CD4-positive, alpha-beta T cell treated with Interleukin-4 for 4 hours (primary cell): Measurements from ENCODE around the gene EEF1AKMT2.
A peak's percentile ranks its signal among the peaks of the same experiment; 100 is the strongest.

Experiments
- DNase-seq: peaks from one replicate; pipeline ENCODE4 v3.0.0-alpha.2; 2020

Gene EEF1AKMT2

DNA sequence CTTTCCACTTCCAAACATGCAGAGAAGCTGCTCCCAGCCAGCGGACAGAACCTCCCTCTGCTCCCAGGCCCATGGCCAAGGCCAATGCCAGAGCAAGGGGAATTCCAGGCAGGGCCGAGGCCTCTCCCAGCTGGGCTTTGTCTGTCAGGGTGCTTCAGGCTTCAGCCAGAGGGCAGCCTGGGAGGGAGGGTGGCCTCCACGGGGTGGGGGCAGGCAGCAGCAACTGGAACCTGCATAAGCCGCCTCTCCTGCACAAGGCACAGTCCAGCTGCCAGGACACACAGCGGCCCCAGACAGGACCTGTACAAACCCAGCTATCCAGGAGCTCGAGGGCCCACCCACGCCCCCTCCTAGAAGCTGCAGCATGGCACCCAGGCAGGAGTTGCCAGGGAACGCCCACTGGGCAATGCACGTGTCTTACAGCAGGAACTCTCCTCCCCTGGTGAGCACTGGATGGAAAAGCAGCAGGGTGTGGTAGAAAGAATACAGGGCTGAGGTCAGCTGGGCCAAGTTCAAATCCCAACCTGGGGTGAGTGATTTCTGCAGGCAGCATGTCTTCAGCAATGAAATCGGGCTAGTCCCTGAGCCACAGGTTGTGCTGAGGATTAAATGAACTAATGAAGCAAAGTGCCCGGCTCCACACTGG, 55.1 kb downstream of the EEF1AKMT2 start:
- no peak for DNase-seq

DNA sequence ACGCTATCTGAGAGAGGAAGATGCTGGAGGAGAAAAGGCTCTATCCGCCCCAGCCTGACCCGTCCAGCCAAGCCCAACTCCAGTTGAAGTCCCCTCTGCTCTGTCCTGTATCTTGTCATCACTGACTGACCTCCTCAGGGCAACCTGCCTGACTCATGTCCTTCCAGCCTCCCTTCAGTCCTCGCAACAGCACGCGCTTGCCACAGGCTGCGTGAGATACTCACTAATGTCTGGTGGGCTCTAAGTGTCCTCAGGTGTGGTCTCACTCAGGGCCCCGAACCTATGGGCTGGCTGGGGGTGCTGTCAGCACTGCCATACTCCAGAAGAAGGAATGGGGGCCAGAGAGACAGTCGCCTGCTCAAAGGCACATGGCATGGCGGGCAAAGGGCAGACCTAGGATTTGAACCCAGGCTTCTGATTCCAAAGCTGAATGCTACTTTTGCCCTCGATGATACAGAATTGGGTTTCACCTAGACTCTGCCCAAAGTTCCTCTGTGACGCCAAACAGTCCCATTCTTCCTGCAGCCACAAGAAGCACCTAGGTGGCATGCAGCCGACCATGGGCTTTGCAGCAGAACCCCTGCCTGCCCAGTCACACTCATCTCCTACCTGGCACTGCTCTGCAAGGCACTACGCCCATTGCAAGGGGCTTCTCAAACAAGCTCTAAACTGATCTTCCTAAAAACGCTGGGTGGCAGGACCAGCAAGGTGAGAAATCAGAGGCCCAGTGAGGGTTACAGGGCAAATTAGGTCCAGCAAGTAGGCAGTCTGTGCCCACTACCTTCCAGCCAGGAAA, 56.0 kb downstream of the EEF1AKMT2 start:
- no peak for DNase-seq

DNA sequence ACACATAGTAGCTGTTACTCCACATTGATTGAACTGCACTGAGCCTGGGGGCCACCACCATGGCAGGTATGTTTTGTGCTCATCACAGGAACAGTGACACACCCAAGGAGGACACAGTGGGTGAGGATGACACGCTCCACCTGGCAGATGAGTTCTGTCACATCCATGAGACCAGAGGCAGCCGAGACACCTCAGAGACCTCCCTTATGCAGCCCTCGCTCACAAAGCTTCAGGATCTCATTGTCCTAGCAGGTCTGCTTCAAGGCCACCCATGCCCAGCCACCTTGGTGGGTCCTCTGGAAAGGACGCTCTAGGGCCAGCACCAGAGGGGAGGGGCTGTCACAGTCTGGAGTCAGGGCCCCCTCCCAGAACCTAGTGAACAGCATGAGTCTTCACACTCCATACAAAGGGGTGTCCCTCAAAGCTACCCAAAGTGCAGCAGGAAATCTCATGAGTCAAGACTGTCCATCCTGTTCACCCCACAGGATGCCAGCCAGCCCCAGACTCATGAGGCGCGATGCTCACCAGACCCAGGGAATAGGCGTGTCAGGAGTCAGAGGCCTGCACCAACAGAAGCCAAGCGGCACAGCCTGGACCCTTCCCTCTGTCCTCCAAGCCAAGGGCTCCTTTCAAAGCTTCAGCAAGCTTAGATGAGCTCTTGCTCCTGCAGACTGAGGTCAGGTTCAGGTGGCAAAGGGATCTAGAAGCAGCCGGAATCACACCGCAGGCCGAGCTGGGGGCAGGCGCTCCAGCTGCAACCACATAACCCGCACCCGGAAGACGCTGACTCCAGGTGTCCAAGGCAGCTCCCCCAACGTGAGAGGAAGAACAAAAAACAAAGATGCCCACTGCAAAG, 57.1 kb downstream of the EEF1AKMT2 start:
- peak; percentile 52 for DNase-seq

DNA sequence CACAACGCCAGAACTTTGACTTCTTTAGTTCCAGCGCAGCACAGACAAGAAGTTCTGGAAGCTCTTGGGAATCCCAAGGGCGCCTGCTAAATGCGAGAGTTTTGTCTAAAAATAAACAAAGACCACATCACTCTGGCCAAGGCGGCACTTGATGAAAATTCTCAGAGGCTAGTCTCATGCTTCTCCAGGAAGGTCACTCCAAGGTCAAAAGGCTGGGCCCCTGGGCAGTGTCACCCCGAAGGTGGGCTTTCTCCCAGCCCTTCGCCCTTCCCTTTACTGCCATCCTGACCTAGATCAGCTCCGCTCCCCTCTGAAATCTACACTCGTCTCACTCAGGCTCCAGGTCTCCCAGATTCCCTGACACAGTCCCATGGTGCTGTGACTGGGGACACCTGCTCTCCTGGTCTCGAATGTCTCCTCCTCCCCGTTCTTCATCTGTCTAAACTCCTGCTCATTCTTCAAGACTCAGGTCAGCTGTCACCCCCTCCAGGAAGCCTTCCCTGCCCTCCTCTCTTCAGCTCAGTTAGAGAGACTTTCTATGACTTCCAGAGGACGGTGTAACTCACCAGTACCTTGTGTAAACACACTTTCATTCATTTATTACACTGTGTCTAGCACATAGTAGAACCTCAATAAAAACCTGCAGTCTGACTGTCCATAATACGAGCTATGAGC, 58.0 kb downstream of the EEF1AKMT2 start:
- DNase-seq: no peak

DNA sequence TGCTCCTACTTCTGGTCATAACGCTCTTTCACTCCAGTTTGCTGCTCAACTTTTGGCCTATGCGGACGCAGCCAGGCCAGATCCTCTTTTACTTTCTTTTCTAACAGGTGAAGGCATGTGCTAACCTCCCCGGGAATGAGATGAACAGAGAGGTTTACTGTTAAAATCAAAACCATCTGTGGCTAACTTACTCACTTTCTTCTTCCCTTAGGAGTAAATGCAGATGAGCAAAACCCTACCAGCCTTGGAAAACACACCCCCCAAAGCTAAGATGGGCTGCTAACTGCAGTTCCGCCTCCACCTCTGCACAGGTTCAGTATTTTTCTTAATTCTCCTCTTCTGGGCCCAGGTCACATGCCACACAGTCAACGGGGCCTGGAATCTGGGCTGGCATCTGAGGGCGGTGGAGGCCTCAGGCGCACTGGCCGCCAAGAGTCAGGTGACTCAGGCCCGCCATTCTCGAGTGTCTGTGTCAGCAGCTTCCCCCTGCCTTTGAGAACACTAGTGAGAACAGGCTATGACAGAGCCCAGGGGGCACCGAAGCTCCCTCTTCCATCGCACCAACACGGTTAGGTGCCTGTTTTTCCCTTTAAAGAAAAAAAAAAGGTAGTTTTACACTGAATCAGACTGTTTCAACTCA, 58.6 kb downstream of the EEF1AKMT2 start:
- peak; percentile 71 for DNase-seq

DNA sequence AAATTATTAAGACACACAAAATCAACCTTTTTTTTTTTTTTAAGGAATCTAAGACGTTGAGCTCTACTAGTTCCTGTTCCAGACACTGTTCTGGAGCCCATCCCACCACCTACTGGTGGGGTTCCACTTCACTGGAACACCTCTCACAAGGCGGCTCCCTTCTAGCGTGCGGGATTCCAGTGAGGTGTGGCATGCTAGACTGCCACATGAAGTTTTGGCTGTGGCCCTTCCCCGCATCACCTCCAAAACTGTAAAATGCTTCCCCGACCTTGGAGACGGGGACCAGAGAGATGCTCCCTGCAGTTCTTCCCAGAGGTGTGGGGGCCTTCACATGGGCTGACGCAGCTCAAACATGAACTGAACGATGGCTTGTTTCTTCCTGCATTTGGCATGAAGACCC, 60.1 kb downstream of the EEF1AKMT2 start:
- DNase-seq: no peak

DNA sequence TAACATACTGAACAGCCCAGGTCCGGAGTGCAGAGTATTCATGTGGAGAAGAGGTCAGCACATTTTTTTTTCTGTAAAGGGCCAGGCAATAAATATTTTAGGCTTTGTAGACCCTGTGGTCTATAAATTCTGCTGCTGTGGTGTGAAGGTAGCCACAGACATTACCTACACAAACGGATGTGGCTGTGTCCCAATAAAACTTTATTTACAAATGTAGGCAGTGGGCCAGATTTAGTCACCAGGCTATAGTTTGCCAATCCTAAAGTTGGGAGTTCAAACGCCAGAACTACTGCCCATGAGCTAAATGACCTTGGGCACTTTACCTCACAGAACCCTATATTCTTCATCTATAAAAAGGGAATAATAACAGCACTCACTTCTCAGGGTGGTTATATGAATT, 60.9 kb downstream of the EEF1AKMT2 start:
- DNase-seq: no peak

DNA sequence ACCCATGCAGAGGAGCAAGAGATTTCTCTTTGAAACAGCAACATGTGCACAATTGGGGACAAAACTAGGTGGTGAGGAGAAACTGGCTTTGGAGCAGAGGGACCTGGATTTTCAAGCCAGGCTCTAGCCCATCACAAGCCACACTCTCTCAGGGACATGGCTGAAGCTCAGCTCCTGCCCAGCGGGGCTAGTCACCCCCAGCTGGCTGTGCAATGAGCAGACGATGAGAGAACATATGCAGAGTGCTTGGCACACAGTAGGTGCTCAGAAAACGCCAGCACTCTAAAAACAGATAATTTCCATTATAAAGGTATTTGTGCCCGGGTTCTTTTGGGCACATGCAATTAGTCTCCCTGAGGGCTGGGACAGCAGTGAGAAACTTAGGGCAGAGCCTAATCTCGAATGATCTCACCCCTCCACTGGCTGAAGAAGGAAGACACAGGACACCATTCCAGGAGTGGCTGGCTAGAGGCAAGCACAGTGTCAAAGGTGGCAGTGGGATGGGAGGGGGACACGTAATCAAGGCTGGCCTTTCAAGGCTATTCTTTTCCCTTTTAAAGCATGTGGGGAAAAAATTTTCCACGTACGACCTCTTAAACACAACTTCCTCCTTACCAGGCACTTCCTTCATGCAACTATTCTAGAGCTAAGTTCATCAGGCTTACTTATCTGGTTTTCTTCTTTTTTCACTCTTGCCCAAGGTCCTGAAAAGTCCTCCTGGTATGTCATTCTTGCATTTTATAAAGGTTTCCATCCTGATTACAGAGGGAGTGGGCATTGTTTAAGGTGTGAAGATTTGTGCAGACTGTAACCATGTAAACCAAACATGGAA, 62.6 kb downstream of the EEF1AKMT2 start:
- no peak for DNase-seq

DNA sequence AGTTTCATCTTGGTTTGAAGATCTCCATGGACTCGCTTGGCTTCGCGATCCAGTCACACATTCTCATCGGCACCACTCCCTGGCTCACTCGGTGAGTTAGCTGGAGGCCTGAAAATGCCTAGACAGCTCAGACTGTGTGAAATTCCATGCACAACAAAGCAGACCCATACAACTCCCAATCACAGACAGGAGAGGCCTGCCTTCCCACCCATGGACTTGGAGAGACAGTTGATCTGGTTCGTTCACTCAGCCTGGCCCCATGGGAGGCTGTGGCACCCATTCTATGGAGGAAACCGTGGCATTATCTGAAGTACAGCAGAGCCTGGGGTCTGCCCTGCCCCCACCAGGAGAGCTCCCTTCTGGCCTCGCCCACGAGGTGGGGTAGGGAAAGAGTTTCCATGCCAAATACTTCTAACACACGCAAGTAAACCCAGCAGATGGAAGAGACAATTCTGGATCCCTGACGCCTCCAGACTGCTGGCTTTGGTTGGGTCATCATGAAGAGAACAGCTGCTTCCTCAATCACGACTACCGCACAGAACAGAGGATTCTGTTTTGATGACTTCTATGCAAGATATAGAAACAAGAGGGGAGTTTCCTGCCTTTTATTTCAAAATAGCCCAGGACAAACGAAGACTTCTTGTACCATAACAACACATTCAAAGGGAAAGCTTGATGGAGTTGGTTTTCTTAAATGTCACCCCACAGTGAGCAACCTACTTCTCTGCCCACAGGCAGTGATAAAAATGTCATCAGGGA, 63.4 kb downstream of the EEF1AKMT2 start:
- peak; percentile 71 for DNase-seq

DNA sequence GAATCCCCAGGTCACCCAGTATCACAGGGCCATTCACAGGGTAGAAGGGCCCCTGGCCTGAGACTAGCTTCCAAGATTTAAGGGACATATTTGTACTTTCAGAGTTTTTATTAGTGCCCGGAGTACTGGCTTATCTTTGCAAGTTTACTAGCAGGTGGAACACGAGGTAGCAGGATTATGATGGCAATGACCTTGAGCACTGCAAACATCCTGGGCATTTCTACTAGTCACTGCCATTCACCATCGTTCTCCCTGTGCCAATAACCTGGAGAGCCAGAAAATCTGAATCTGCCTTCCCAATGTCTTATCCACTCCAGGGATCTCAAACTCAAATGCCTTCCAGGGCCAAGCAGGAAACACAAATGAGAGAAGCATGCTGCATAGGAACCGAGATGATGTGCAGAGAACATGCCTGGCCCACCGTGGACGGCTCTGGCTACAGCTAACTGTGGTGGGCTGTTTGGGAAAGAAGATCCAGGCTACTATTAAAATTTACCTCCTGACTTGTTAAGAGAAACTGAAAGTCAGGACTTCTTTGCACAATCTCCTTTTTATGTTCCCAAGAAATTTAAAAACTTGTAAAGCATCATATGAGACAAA, 64.2 kb downstream of the EEF1AKMT2 start:
- no peak for DNase-seq

DNA sequence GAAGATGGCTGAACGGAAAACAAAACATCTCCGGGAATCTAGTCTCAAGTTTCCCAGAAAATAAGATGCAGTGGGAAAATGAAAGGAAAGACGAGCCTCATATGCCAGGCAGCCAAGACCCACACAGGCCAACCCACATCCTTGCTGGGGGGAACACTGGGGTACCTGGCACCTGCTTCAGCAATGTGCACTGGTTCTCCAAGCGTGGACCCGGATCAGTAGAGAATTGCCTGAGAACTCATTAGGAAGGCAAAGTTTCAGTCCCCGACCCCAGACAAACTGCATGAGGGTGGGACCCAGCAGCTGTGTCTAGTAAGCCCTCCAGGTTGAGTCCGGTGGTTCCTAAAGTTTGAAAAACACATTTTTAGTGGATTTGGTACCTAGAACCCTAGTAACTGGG, 65.9 kb downstream of the EEF1AKMT2 start:
- DNase-seq: no peak

DNA sequence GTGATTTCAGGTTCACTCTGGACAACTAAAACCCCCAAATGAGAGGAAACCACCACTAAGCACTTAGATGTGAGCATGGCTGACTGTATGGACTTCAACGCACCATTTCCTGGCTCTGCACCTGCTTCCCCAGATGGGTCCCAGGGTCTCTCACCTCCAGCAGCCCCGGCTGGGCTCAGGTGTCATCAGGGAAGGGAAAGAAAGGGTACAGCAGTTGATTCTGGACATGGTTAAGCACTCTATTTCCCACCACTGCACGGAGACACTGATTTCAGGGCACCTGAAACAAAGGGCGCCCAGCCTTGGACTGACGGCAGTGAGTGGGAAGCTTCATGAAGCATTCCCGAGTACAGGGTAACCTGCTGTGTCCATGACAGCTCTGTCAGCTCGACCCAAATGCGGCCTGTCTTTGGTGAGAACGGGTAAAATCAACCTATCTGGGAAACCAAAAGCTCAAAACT, 66.5 kb downstream of the EEF1AKMT2 start:
- no peak for DNase-seq

DNA sequence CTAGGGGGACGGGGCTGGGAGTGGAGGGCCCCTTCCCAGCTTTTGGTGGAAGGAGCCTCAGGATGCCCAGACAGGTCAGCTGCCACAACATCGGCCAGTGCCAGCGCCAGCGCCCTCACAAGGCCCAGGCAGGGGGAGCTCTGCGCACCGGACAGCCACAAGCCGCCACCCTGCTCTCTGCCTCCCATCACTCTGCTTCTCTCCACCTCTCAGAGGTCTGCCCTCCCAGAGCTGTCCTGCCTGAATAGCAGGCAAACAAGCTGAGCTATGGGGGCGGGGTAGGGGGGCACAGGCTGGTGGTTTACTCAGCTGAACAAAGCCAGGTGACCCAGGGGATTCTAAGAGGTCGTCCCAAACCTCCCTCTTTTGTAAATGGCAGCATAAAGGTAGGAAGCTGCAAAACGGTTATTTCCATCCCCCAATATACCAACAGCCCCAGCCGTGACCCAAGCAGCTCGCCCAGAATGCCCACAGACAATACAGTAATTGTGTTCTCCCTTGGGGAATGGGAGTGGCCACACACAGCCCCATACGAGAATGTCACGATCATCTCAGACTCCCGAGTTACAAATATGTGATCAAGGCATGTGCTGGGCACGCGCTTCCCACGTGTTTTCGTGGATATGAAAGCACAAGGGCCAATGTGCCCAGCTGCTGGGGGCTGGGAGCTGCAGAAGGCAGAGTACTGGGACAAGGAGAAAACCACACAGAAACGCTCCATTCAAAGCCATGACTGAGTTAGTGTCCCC, 67.2 kb downstream of the EEF1AKMT2 start:
- DNase-seq: no peak

DNA sequence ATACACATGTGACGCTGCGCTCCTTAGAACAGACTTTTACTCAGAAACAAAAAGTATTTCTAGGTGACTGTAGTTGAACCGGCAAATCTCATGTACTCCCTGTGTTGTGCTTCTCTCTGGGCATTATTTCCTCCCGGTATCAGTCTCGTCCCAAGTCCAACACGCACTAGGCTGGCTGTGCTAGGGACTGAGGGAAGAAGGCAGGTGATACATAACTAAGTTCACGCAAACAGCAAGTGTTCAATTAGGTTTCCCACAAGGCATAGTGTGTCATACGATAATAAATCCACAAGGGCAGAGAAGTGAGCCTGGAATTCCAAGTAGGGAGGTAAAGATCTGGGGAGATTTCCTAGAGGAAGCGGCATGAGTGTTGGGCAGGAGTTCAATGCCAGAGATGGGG, 67.9 kb downstream of the EEF1AKMT2 start:
- DNase-seq: no peak

DNA sequence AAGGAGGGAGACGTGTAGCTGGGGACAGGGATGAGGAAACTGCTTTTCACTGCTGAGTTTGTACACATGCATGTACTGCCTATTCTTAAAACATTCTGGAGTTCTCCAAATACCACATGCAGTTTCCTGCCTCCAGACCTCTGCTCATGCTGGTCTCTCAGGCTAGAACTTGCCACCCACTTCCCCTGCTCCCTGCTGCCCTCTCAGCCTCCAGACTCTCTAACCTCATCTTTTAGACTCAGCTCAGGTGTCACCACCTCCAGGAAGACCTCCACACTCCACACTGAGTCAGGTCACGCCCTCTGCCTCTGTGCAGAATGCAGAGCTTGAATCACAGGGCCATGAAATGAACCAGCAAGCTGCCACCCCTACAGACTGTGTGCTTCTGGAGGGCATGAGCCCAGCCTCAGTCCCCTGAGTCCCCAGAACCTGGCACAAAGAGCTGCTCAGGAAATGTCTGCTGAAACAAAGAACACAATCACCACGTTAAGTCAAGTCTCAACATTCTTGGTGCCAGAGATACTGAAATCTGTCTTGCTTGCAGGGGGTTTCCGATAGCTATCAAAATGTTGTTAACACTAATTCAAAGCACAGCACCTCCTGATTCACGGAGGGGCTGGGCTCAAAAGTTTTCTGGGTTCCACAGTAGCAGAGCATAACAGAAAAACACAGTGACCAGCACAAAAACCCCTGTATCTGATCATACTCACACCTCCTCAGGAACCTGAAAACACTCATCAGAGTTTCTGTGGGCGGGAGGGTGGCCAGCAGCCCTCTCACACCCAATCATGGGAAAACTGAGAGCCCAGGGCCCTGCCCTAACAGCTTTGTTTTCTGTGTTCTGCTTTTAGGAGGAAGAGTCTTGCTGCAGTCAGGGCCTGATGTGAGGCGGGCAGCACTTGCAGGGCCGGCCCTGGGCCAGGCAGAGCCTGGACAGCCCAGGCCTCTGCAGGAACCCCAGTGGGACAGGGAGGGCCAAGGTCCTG, 68.6 kb downstream of the EEF1AKMT2 start:
- DNase-seq: peak; percentile 93

DNA sequence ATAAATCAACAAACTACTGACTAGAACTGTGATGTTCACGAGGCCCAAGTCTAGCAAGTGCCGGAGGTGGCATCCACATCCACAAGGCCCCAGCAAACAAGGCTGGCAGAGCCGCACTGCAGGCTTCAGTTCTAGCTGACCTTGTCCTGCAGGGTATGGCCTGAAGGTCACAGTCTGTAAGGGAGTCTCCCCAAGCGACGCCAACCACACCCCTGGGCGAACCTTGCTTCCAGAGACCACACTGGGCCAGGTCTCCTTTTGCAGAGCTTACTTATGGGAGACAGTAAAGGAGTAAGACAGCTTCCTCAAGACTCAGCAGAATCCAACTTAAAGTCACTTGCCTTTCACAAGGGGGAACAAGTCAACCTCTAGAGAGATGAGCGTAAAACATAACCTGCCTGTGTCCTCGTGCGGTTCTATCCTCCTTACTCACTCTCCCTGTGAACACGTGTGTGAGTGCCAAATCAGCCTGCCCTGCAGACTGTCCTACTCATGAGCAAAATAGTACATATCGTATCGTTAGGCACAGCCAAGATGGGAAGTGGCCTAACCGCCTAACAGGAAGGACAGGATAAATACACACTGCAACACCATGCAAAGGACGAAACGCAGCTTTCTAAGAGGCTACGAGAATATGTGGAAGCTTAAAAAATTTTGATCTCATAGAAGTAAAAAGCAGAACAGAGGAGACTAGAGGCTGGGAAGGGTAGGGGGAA, 70.2 kb downstream of the EEF1AKMT2 start:
- DNase-seq: no peak

DNA sequence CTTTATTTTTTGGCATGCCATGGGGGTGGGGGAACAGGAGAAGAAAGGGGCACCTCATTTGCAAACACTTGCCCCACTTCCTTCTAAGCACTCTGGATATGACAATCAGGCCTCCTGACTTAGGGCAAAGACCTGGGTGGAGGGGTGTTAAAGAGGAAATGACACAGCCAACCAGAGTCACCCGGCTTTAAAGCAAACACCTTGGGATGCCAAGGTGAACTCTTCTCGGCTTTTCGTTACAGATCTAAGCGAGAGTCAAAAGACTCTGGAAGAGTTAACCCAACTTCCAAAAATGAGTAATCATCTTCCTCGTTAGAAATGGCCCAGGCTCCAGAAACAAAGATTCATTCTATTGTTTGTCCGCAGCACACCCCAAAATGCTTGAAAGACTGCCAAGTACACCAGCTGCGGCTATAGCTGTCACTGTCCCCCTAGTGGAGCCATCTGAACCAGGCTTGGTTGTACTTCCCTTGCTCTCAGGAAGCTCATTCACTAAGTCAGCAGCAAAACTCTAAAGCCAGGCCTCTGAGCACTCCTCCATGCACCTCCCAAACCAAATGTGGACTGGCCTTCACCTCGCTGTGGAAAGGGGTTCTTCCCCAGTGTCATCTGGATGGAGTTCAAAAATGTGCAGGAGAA, 72.4 kb downstream of the EEF1AKMT2 start:
- peak; percentile 88 for DNase-seq
